H1 (cell line): Measurements from ENCODE around the gene BHMT2. TPM values are rescaled to one million over a fixed set of nuclear protein-coding genes. Genes with fewer than 3 reads are reported as not detected.

Experiments used
- ATF3 ChIP-seq: IDR thresholded peaks from 2 replicates; pipeline ENCODE4 v1.6.1; 2011; ENCODE audit warnings: low read depth, mild to moderate bottlenecking, low read length; ENCODE audit not compliant: insufficient read depth
- CREB1 ChIP-seq: IDR thresholded peaks from 2 replicates; pipeline ENCODE4 v1.6.1; 2012; ENCODE audit warnings: inconsistent platforms
- NRF1 ChIP-seq: IDR thresholded peaks from 2 replicates; pipeline ENCODE4 v1.6.1; 2011; ENCODE audit warnings: mild to moderate bottlenecking, low read depth, low read length, improper control_type of control experiment
- PHF8 ChIP-seq: fragments of 200-600 bp; sonication (generic); conservative IDR thresholded peaks from 2 replicates; pipeline ENCODE4 v1.7.1; 2012; ENCODE audit warnings: low read depth, mild to moderate bottlenecking, inconsistent platforms, low read length, moderate library complexity
- RBBP5 ChIP-seq: IDR thresholded peaks from 2 replicates; pipeline ENCODE4 v1.7.1; 2012; ENCODE audit warnings: low read depth, mild to moderate bottlenecking, inconsistent platforms, low read length, moderate library complexity, borderline replicate concordance
- SIX5 ChIP-seq: IDR thresholded peaks from 2 replicates; pipeline ENCODE4 v1.6.1; 2011; ENCODE audit warnings: mild to moderate bottlenecking, low read depth, low read length
- polyA plus RNA-seq, 7 experiments: library from polyadenylated mRNA; depleted of rRNA in 3 of 7; stranded (reverse) in 5 of 7; unstranded in 2 of 7; fragments of >200 nt in 5 of 7; fragments of 200-250 nt in 2 of 7; gene quantifications; 1 replicate in 5 of 7; 2 replicates in 1 of 7; 4 replicates in 1 of 7; pipeline versions ENCODE4 v1.2.1 to v1.2.3, GENCODE V29; 2011 to 2013; ENCODE audit warnings: missing spikeins in 2 of 7, mixed read lengths in 2 of 7
- total RNA-seq: library from RNA; stranded (reverse); fragmentation: NEBNext Ultra II Directional; extraction: Animal tissue kit (Norgen Biotek cat#: 25700); gene quantifications from 2 replicates; pipeline ENCODE4 v1.2.1, GENCODE V29; 2021

The BHMT2 gene
- total and polyA plus RNA-seq, 2 of the 8 experiments (the other 6 are each of a cell fraction or from before 2014, with no cell fraction given) = 0.11 TPM; not detected in 1

GRCh38 chr5:79032782-79033181 lies 36.8 kb upstream of the BHMT2 start (continued):
- TF ChIP-seq ATF3 (no peak), RBBP5 (no peak), CREB1 (no peak), NRF1 (no peak), PHF8 (no peak), SIX5 (no peak)
